Muscle of arm (tissue), 12 donors: ENCODE data around the gene XXYLT1. TPM values are rescaled to one million over a fixed set of nuclear protein-coding genes. Genes with fewer than 3 reads are reported as not detected.

Source experiments
- DNase-seq: peaks from one replicate; pipeline ENCODE4 v3.0.0-alpha.2; 2013
- polyA plus RNA-seq, 12 donors: library from polyadenylated mRNA; unstranded; fragments of 120-200 nt; gene quantifications; one replicate each; pipeline ENCODE4 v1.2.1, GENCODE V29; 2013; ENCODE audit not compliant: insufficient read length in 12 of 12

Gene XXYLT1
- polyA plus RNA-seq, 12 donors = 11.5 to 29.4 (median 22.3) TPM; not detected in 1

- no peak for DNase-seq
These were observed 187.3 kb downstream of the XXYLT1 start for GRCh38 chr3:195083659-195084058.

- DNase-seq = no peak
These were observed 188.1 kb downstream of the XXYLT1 start for GRCh38 chr3:195082811-195083210.

- no peak for DNase-seq
These were observed 189.6 kb downstream of the XXYLT1 start for GRCh38 chr3:195081242-195081963.

- DNase-seq = no peak
These were observed 190.3 kb downstream of the XXYLT1 start for GRCh38 chr3:195080571-195081151.

GRCh38 chr3:195080125-195080524 is 190.8 kb downstream of the XXYLT1 start:
- no peak for DNase-seq

GRCh38 chr3:195079636-195080035 is 191.3 kb downstream of the XXYLT1 start:
- no peak for DNase-seq

GRCh38 chr3:195078891-195079440 is 192.0 kb downstream of the XXYLT1 start:
- DNase-seq = no peak

- no peak for DNase-seq
These were observed 193.1 kb downstream of the XXYLT1 start for GRCh38 chr3:195077611-195078540.

GRCh38 chr3:195076981-195077610 is 193.9 kb downstream of the XXYLT1 start:
- DNase-seq = no peak

GRCh38 chr3:195075941-195076875 is 194.8 kb downstream of the XXYLT1 start:
- no peak for DNase-seq

- DNase-seq = no peak
These were observed 195.6 kb downstream of the XXYLT1 start for GRCh38 chr3:195075199-195075940.

GRCh38 chr3:195073866-195074860 is 196.8 kb downstream of the XXYLT1 start:
- no peak for DNase-seq

- no peak for DNase-seq
These were observed 197.9 kb downstream of the XXYLT1 start for GRCh38 chr3:195072916-195073564.

- DNase-seq = no peak
These were observed 198.8 kb downstream of the XXYLT1 start for GRCh38 chr3:195071916-195072820.

GRCh38 chr3:195071011-195071728 is 199.8 kb downstream of the XXYLT1 start:
- no peak for DNase-seq

GRCh38 chr3:195070336-195070735 is 200.6 kb downstream of the XXYLT1 start:
- DNase-seq = no peak
